HepG2 (cell line): ENCODE measurements around the gene TMEM14B. TPM values are rescaled to one million over a fixed set of nuclear protein-coding genes. Genes with fewer than 3 reads are reported as not detected.
A peak's percentile ranks its signal among the peaks of the same experiment; 100 is the strongest.

ENCODE experiments used
- ATF7-NPFF ChIP-seq: sonication (generic); formaldehyde crosslinking; IDR thresholded peaks from 2 replicates; pipeline ENCODE4 v1.8.1; 2023; ENCODE audit warnings: mild to moderate bottlenecking, low read depth, missing genetic modification reagents, moderate library complexity
- ATRX ChIP-seq: sonication (generic); formaldehyde crosslinking; IDR thresholded peaks from 2 replicates; pipeline ENCODE4 v1.4.0; 2020; ENCODE audit warnings: missing genetic modification reagents, borderline replicate concordance
- BATF2 ChIP-seq: sonication (generic); formaldehyde crosslinking; IDR thresholded peaks from 2 replicates; pipeline ENCODE4 v1.8.0; 2022; ENCODE audit warnings: mild to moderate bottlenecking, missing genetic modification reagents, moderate library complexity
- BORCS8-MEF2B ChIP-seq: sonication (generic); formaldehyde crosslinking; IDR thresholded peaks from 2 replicates; pipeline ENCODE4 v1.8.0; 2022; ENCODE audit warnings: mild to moderate bottlenecking, missing genetic modification reagents
- JARID2 ChIP-seq: sonication (generic); formaldehyde crosslinking; IDR thresholded peaks from 2 replicates; pipeline ENCODE4 v1.8.1; 2023; ENCODE audit warnings: missing genetic modification reagents, inconsistent platforms; ENCODE audit not compliant: insufficient replicate concordance
- KLF11 ChIP-seq: IDR thresholded peaks from 2 replicates; pipeline ENCODE4 v1.6.1; 2016; ENCODE audit warnings: missing compliant biosample characterization
- MLLT10 ChIP-seq: sonication (generic); formaldehyde crosslinking; IDR thresholded peaks from 2 replicates; pipeline ENCODE4 v1.4.0; 2020; ENCODE audit warnings: missing genetic modification reagents
- PRPF4 ChIP-seq: fragments of 200-400 bp; formaldehyde crosslinking; IDR thresholded peaks from 2 replicates; pipeline ENCODE4 v1.6.1; 2016; ENCODE audit warnings: low read length, low read depth; ENCODE audit not compliant: poor library complexity, severe bottlenecking
- RFXAP ChIP-seq: sonication (generic); formaldehyde crosslinking; IDR thresholded peaks from 2 replicates; pipeline ENCODE4 v1.4.0; 2020; ENCODE audit warnings: missing genetic modification reagents, borderline replicate concordance
- SNAPC5 ChIP-seq: sonication (generic); formaldehyde crosslinking; IDR thresholded peaks from 2 replicates; pipeline ENCODE4 v1.8.1; 2023; ENCODE audit warnings: mild to moderate bottlenecking, missing genetic modification reagents, borderline replicate concordance
- SYNCRIP ChIP-seq: fragments of 200-400 bp; formaldehyde crosslinking; IDR thresholded peaks from 2 replicates; pipeline ENCODE4 v1.6.1; 2018; ENCODE audit warnings: mild to moderate bottlenecking, low read depth, low read length; ENCODE audit not compliant: insufficient read depth
- TAF1 ChIP-seq: sonication (generic); formaldehyde crosslinking; IDR thresholded peaks from 2 replicates; pipeline ENCODE4 v1.4.0; 2020; ENCODE audit warnings: missing genetic modification reagents
- ZBTB33 ChIP-seq: sonication (generic); formaldehyde crosslinking; IDR thresholded peaks from 2 replicates; pipeline ENCODE4 v1.4.0; 2020; ENCODE audit warnings: missing genetic modification reagents
- ZFYVE20 ChIP-seq: sonication (generic); formaldehyde crosslinking; IDR thresholded peaks from 2 replicates; pipeline ENCODE4 v1.8.0; 2023; ENCODE audit warnings: low read depth, mild to moderate bottlenecking, moderate library complexity, missing genetic modification reagents, borderline replicate concordance
- ZNF235 ChIP-seq: sonication (generic); formaldehyde crosslinking; IDR thresholded peaks from 2 replicates; pipeline ENCODE4 v1.8.1; 2023; ENCODE audit warnings: mild to moderate bottlenecking, missing genetic modification reagents, borderline replicate concordance
- ZNF30 ChIP-seq: sonication (generic); formaldehyde crosslinking; IDR thresholded peaks from 2 replicates; pipeline ENCODE4 v1.5.0; 2020; ENCODE audit warnings: mild to moderate bottlenecking, missing genetic modification reagents
- ZNF503 ChIP-seq: sonication (generic); formaldehyde crosslinking; IDR thresholded peaks from 2 replicates; pipeline ENCODE4 v1.4.0; 2020; ENCODE audit warnings: missing genetic modification reagents
- ZNF83 ChIP-seq: sonication (generic); formaldehyde crosslinking; IDR thresholded peaks from 2 replicates; pipeline ENCODE4 v1.4.0; 2020; ENCODE audit warnings: missing genetic modification reagents, mild to moderate bottlenecking, borderline replicate concordance
- ZSCAN20 ChIP-seq: sonication (generic); formaldehyde crosslinking; IDR thresholded peaks from 2 replicates; pipeline ENCODE4 v1.4.0; 2020; ENCODE audit warnings: missing genetic modification reagents, mild to moderate bottlenecking, borderline replicate concordance
- polyA plus RNA-seq, 8 experiments: library from polyadenylated mRNA; depleted of rRNA in 3 of 8; stranded (reverse) in 7 of 8; unstranded in 1 of 8; fragments of >200 nt; fragmentation: Illumina TruSeq in 4 of 8; extraction: Trizol in 4 of 8; gene quantifications; 2 replicates each; pipeline versions ENCODE4 v1.2.1 to v1.2.3, GENCODE V29; 2011 to 2016; ENCODE audit warnings: low read depth in 4 of 8, missing spikeins in 1 of 8, mixed read lengths in 1 of 8; ENCODE audit not compliant: insufficient read depth in 1 of 8
- total RNA-seq, 5 experiments: library from RNA; depleted of rRNA; stranded (reverse); fragments of >200 nt; fragmentation: Illumina TruSeq; extraction: Trizol; gene quantifications; 2 replicates each; pipeline ENCODE4 v1.2.3, GENCODE V29; 2016; ENCODE audit warnings: low read depth in 1 of 5
- TF ChIP-seq, protein P1 (sequence below): sonication (generic); formaldehyde crosslinking; IDR thresholded peaks from 2 replicates; pipeline ENCODE4 v1.9.0; 2022; ENCODE audit warnings: missing genetic modification reagents, mild to moderate bottlenecking, borderline replicate concordance
- TF ChIP-seq, protein P2 (sequence below): sonication (generic); formaldehyde crosslinking; IDR thresholded peaks from 2 replicates; pipeline ENCODE4 v1.8.0; 2022; ENCODE audit warnings: mild to moderate bottlenecking, missing genetic modification reagents, borderline replicate concordance

TMEM14B gene
- total and polyA plus RNA-seq, 2 of the 13 experiments (the other 11 are each of a cell fraction or from before 2014, with no cell fraction given): 133 to 200 TPM

DNA sequence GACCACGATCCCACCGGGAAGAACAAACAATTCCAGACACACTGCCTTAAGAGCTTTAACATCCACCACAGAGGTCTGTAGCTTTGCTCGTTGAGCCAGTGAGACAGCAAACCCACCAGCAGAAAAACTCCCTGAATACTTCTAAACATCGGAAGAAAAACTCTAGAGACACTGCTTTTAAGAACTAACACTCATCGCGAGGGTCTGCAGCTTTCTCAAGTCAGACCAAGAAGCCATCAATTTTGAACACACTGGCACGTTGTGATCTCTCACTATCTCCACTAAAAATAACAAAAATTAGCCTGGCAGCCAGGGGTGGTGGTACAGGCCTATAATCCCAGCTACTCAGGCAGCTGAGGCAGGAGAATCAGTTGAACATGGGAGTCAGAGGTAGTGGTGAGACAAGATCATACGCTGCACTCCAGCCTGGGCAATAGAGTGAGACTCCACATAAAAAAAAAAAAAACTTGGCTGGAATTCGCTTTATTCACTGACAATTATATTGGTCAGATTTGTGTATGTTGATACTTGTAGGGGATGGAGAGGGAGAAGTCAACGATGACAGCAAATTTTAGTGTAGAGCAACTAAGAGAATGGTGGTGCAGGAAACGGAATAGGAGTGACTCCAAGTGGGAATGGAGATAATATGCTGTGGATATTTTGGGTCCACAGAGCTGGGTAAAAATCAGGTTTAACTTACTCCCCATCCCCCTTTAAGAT lies 25.6 kb upstream of the TMEM14B start (continued):
- TF ChIP-seq BATF2 (CRISPR knock-in tag) (no peak), ZNF235 (peak; percentile 37; the same call in 1 of the 2 replicates), ATRX (CRISPR knock-in tag) (no peak), ZNF30 (CRISPR knock-in tag) (no peak), ZNF503 (CRISPR knock-in tag) (0 out of 2 replicates have a peak, but pooled peaks have one; percentile 5), ZNF83 (CRISPR knock-in tag) (no peak), SYNCRIP (no peak), ZBTB33 (CRISPR knock-in tag) (no peak), PRPF4 (no peak), TAF1 (no peak), JARID2 (CRISPR knock-in tag) (no peak), BORCS8-MEF2B (CRISPR knock-in tag) (no peak), RFXAP (CRISPR knock-in tag) (no peak), ZFYVE20 (CRISPR knock-in tag) (no peak), KLF11 (CRISPR knock-in tag) (no peak), SNAPC5 (CRISPR knock-in tag) (peak; percentile 5; the same call in 1 of the 2 replicates), MLLT10 (CRISPR knock-in tag) (no peak), ZSCAN20 (CRISPR knock-in tag) (no peak), ATF7-NPFF (CRISPR knock-in tag) (no peak)
- TF ChIP-seq, protein P1, sequence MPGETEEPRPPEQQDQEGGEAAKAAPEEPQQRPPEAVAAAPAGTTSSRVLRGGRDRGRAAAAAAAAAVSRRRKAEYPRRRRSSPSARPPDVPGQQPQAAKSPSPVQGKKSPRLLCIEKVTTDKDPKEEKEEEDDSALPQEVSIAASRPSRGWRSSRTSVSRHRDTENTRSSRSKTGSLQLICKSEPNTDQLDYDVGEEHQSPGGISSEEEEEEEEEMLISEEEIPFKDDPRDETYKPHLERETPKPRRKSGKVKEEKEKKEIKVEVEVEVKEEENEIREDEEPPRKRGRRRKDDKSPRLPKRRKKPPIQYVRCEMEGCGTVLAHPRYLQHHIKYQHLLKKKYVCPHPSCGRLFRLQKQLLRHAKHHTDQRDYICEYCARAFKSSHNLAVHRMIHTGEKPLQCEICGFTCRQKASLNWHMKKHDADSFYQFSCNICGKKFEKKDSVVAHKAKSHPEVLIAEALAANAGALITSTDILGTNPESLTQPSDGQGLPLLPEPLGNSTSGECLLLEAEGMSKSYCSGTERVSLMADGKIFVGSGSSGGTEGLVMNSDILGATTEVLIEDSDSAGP (CRISPR knock-in tag): no peak
- TF ChIP-seq, protein P2, sequence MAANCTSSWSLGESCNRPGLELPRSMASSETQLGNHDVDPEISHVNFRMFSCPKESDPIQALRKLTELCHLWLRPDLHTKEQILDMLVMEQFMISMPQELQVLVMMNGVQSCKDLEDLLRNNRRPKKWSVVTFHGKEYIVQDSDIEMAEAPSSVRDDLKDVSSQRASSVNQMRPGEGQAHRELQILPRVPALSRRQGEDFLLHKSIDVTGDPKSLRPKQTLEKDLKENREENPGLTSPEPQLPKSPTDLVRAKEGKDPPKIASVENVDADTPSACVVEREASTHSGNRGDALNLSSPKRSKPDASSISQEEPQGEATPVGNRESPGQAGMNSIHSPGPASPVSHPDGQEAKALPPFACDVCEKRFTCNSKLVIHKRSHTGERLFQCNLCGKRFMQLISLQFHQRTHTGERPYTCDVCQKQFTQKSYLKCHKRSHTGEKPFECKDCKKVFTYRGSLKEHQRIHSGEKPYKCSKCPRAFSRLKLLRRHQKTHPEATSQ (CRISPR knock-in tag): no peak; the same call in 1 of the 2 replicates
